Fibroblast of skin of right quadriceps (primary cell): ENCODE data around the gene DMD.
"Not testable (repeated sequence)": the region's sequence is repeated elsewhere in the genome, so short reads cannot be mapped to it uniquely, and the experiment has no call there.

ENCODE experiments used
- DNase-seq: peaks from one replicate; pipeline ENCODE4 v3.0.0-alpha.2; 2013

DMD gene

GRCh38 chrX:32592786-32593185, 618.6 kb downstream of the DMD start:
- DNase-seq = no peak

- no peak for DNase-seq
Observed at GRCh38 chrX:32591589-32591988, 619.8 kb downstream of the DMD start.

- DNase-seq = no peak
Observed at GRCh38 chrX:32582729-32583128, 628.6 kb downstream of the DMD start.

- no peak for DNase-seq
Observed at GRCh38 chrX:32576885-32577284, 634.5 kb downstream of the DMD start.

GRCh38 chrX:32572644-32573043, 638.7 kb downstream of the DMD start:
- DNase-seq = no peak

GRCh38 chrX:32571579-32571978, 639.8 kb downstream of the DMD start:
- DNase-seq = no peak

GRCh38 chrX:32562261-32562660, 649.1 kb downstream of the DMD start:
- no peak for DNase-seq

- no peak for DNase-seq
Observed at GRCh38 chrX:32545101-32545500, 666.2 kb downstream of the DMD start.

- DNase-seq = no peak
Observed at GRCh38 chrX:32538554-32538953, 672.8 kb downstream of the DMD start.

- DNase-seq = no peak
Observed at GRCh38 chrX:32533848-32534247, 677.5 kb downstream of the DMD start.

GRCh38 chrX:32532262-32532661, 679.1 kb downstream of the DMD start:
- DNase-seq = no peak

- DNase-seq = peak; percentile 9
Observed at GRCh38 chrX:32530802-32531403, 680.4 kb downstream of the DMD start.

- not testable (repeated sequence) for DNase-seq
Observed at GRCh38 chrX:32528451-32528850, 682.9 kb downstream of the DMD start.

- DNase-seq = no peak
Observed at GRCh38 chrX:32525234-32525633, 686.1 kb downstream of the DMD start.

GRCh38 chrX:32524385-32524784, 687.0 kb downstream of the DMD start:
- no peak for DNase-seq

GRCh38 chrX:32520789-32521188, 690.6 kb downstream of the DMD start:
- no peak for DNase-seq

- no peak for DNase-seq
Observed at GRCh38 chrX:32514986-32515385, 696.4 kb downstream of the DMD start.

- no peak for DNase-seq
Observed at GRCh38 chrX:32501606-32502005, 709.7 kb downstream of the DMD start.

GRCh38 chrX:32496671-32497070, 714.7 kb downstream of the DMD start:
- DNase-seq = no peak

- no peak for DNase-seq
Observed at GRCh38 chrX:32495855-32496254, 715.5 kb downstream of the DMD start.

- DNase-seq = no peak
Observed at GRCh38 chrX:32489125-32489524, 722.2 kb downstream of the DMD start.

GRCh38 chrX:32483534-32484136, 727.7 kb downstream of the DMD start:
- DNase-seq = no peak

- no peak for DNase-seq
Observed at GRCh38 chrX:32480019-32480418, 731.3 kb downstream of the DMD start.

GRCh38 chrX:32472364-32472763, 739.0 kb downstream of the DMD start:
- DNase-seq = no peak

- DNase-seq = no peak
Observed at GRCh38 chrX:32455704-32456103, 755.6 kb downstream of the DMD start.
